NT2/D1 (cell line): ENCODE data around the gene FBXL17.

ENCODE experiments used
- DNase-seq: peaks from one replicate; pipeline ENCODE4 v3.0.0-alpha.2; 2011; ENCODE audit warnings: low read depth, low spot score
- H3K27me3 ChIP-seq: 2 replicates; pipeline ENCODE4 v1.6.0; 2011; ENCODE audit warnings: mild to moderate bottlenecking; ENCODE audit not compliant: insufficient read length, insufficient read depth
- H3K36me3 ChIP-seq: 2 replicates; pipeline ENCODE4 v1.6.1; 2011; ENCODE audit warnings: mild to moderate bottlenecking, low read length, mixed read lengths; ENCODE audit not compliant: insufficient read depth, insufficient read length
- H3K4me1 ChIP-seq: 2 replicates; pipeline ENCODE4 v1.5.1; 2011; ENCODE audit not compliant: insufficient read depth, insufficient read length
- H3K4me3 ChIP-seq: 2 replicates; pipeline ENCODE4 v1.5.1; 2011; ENCODE audit warnings: low read depth; ENCODE audit not compliant: insufficient read length
- H3K9ac ChIP-seq: 2 replicates; pipeline ENCODE4 v1.6.0; 2011; ENCODE audit warnings: low read depth; ENCODE audit not compliant: insufficient read length
- H3K9me3 ChIP-seq: 2 replicates; pipeline ENCODE4 v1.5.1; 2011; ENCODE audit warnings: mild to moderate bottlenecking, low read length; ENCODE audit not compliant: insufficient read depth
- SUZ12 ChIP-seq: IDR thresholded peaks from 2 replicates; pipeline ENCODE4 v1.6.1; 2011; ENCODE audit not compliant: insufficient read length, insufficient read depth; ENCODE audit errors: extremely low read depth
- YY1 ChIP-seq: IDR thresholded peaks from 2 replicates; pipeline ENCODE4 v1.6.1; 2011; ENCODE audit not compliant: insufficient read length, insufficient read depth
- ZNF274 ChIP-seq: IDR thresholded peaks from 2 replicates; pipeline ENCODE4 v1.6.1; 2011; ENCODE audit warnings: mild to moderate bottlenecking, low read depth, low read length

FBXL17 gene

DNA sequence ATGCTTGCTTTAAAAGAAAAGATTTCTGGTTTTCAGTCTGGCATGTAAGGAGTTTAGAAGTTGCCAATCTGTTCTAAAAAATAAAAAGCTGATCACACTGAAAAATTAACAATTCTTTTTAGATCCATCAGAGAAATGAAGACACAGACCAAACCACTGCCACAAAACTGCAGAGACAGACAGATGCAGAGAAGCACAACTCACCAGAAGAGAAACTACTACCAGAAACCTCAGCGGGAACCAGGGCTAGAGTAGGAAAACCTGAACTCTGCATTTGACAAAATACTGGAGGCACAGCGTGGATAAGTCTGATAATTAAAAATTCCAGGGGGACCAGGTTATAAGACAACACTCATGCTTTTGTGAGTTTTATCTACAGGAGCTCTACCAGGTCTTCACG, 28.8 kb downstream of the FBXL17 start:
- no peaks in the 10 kb centered on the region for H3K36me3 ChIP-seq

DNA sequence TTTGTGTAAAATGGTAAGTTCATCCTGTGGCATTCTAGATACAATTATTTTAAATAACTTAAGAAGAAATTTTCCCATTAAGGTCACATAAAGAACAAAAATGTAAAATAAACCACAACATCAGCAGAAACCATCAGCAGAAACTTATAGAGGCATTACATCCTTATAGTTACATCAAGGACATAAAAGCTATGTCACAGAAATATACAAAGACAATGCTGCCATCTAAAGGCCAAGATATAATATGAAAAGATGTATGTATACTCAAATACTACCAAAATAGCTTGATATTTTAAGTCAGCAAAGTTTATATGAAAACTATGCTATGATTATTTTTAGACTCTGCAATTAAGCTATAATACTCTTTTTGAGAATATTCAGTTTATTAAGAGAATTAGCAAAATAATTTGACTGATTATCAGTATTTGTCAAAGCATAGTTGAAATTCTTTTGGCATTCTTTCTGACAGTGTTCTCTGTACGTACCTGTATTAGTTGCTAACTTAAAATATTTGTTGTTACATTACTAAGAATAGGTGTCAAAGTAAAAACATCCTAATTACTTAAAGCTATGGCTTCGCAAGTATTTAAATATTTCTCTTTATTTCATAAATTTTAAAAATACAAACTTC, 36.2 kb downstream of the FBXL17 start:
- DNase-seq: no peak
- Histone ChIP-seq H3K4me1 (no peaks in the 10 kb centered on the region), H3K4me3 (no peak overlapping the region), H3K27me3 (no peaks in the 10 kb centered on the region), H3K9me3 (no peaks in the 10 kb centered on the region), H3K36me3 (no peaks in the 10 kb centered on the region), H3K9ac (no peak overlapping the region)
- TF ChIP-seq YY1 (no peak), SUZ12 (no peak), ZNF274 (no peak)

More for the DNA sequence above, 28.8 kb downstream of the FBXL17 start:
- no peak overlapping the region for H3K4me3 ChIP-seq
- H3K9me3 ChIP-seq: no peaks in the 10 kb centered on the region
- H3K27me3 ChIP-seq: no peaks in the 10 kb centered on the region
- TF ChIP-seq YY1 (no peak), ZNF274 (no peak), SUZ12 (no peak)
- no peaks in the 10 kb centered on the region for H3K4me1 ChIP-seq
- H3K9ac ChIP-seq: no peak overlapping the region
- DNase-seq: no peak

DNA sequence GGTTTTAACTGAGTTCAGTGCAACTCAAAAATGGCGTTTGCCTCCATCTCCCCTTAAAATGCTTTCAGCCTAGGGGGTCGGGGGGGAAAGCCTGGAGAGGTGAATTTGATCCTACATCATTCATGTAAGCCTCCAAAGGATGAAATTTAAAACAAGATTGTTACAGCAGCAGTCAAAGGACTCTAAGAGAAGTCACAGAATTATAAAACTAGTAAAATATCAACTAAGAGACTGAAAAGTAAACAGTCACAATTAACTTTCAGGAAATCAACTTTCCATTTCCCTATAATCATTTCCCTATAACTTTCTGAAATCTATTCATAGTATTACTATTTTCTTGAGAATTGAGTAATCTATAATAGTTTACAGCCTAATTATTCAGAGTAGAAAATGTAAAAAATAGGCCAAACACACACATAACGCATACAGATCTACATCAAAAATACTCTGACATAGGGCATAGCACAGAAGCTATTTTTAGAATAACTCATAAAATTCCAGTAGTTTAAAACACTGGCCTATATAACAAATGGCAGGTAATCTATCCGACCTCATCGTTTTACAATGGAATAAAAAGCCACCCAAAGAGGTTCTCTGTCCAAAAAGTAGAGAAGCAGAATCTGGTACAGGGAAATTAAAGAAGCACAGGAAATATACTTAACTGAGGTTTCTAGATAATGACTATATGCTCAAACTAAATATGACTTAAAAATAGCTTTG, 37.6 kb downstream of the FBXL17 start:
- no peaks in the 10 kb centered on the region for H3K9me3 ChIP-seq
- H3K36me3 ChIP-seq: no peaks in the 10 kb centered on the region
- no peak for TF ChIP-seq YY1
- no peak for TF ChIP-seq SUZ12
- no peak for TF ChIP-seq ZNF274
- no peak overlapping the region for H3K4me3 ChIP-seq
- no peak for DNase-seq
- H3K27me3 ChIP-seq: no peaks in the 10 kb centered on the region
- no peak overlapping the region for H3K9ac ChIP-seq
- H3K4me1 ChIP-seq: no peaks in the 10 kb centered on the region

DNA sequence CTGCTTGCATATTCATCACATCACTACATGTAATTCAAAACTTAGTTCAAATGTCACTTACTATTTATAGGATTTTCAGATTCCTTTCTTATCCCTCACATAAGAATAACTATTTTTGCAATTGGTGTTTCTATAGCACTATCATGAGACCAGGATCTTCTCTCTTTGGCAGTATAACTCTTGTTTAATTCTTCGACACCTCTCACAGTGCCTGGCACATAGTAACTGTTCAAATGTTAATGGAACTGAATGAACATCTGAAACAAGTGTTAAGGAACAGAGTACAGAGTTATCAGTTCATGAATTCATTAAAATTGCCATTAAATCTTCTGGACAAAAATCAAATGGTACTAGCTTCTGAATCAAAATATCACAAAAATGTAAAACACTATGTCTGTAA, 40.0 kb downstream of the FBXL17 start:
- no peak for TF ChIP-seq SUZ12
- TF ChIP-seq YY1: no peak
- TF ChIP-seq ZNF274: no peak
- no peaks in the 10 kb centered on the region for H3K9me3 ChIP-seq
- no peak overlapping the region for H3K4me3 ChIP-seq
- no peaks in the 10 kb centered on the region for H3K4me1 ChIP-seq
- H3K36me3 ChIP-seq: no peaks in the 10 kb centered on the region
- DNase-seq: no peak
- H3K9ac ChIP-seq: no peak overlapping the region
- no peaks in the 10 kb centered on the region for H3K27me3 ChIP-seq

DNA sequence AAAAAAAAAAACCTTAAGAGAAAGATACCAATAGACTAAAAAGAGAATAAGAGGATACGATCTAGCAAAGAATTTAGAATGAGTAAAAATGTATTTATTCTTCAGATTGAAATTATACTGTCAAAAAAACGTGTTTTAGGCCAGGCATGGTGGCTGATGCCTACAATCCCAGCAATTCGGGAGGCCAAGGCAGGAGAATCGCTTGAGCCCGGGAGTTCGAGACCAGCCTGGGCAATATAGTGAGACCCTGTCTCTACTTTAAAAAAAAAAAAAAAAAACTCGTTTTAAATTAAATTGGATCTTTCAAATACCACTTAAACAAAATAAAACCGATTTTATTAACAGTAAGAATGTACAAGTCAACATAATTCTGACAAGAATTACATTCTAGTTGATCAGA, 41.8 kb downstream of the FBXL17 start:
- Histone ChIP-seq H3K4me3 (no peak overlapping the region), H3K9me3 (no peaks in the 10 kb centered on the region), H3K27me3 (no peaks in the 10 kb centered on the region), H3K36me3 (no peaks in the 10 kb centered on the region), H3K4me1 (no peaks in the 10 kb centered on the region), H3K9ac (no peak overlapping the region)
- TF ChIP-seq ZNF274 (no peak), SUZ12 (no peak), YY1 (no peak)
- DNase-seq: no peak

DNA sequence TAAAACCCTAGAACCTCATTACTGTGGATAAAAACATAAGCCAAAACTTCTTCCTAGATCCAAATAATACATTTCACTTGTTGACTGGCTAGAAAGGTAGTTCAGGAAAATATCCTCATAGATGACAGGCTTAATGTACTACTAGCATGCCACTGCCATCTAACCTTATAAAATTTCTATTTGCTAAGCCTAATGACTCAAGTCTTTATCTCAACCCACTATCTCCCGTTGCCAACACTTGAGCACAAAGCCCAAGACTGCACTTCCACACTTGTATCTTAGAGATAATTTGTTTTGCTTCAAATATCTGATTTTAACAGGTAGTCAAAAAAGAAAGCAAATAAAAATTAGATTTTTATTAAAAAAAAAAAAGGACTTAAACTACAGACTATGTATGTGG, 42.7 kb downstream of the FBXL17 start:
- no peak for TF ChIP-seq SUZ12

DNA sequence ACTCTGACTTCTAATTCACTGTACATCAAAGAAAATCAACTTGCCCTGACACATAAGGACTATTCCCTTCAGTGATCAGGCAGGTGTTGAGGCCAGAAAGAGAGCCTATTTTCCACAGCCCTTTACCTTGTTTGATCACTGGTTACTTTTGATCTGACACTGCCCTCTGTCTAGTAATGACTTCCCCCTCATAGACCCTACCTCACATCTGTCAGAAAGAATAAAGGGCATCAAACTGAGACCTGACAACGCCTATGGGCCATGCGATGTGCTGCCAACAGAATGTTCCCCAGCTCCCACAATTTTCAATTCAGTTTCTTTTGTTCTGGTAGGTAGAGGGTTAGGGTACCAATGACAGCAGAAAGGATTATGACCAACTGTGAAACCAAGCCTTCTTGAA, 47.7 kb downstream of the FBXL17 start:
- H3K9ac ChIP-seq: no peak overlapping the region
- no peaks in the 10 kb centered on the region for H3K4me1 ChIP-seq
- H3K27me3 ChIP-seq: no peaks in the 10 kb centered on the region
- DNase-seq: no peak
- TF ChIP-seq ZNF274 (no peak), YY1 (no peak), SUZ12 (no peak)
- H3K36me3 ChIP-seq: no peaks in the 10 kb centered on the region
- no peaks in the 10 kb centered on the region for H3K9me3 ChIP-seq
- H3K4me3 ChIP-seq: no peak overlapping the region

More for the DNA sequence above, 42.7 kb downstream of the FBXL17 start:
- Histone ChIP-seq H3K27me3 (no peaks in the 10 kb centered on the region), H3K4me3 (no peak overlapping the region), H3K4me1 (no peaks in the 10 kb centered on the region), H3K9me3 (no peaks in the 10 kb centered on the region), H3K36me3 (no peaks in the 10 kb centered on the region), H3K9ac (no peak overlapping the region)
- no peak for DNase-seq

DNA sequence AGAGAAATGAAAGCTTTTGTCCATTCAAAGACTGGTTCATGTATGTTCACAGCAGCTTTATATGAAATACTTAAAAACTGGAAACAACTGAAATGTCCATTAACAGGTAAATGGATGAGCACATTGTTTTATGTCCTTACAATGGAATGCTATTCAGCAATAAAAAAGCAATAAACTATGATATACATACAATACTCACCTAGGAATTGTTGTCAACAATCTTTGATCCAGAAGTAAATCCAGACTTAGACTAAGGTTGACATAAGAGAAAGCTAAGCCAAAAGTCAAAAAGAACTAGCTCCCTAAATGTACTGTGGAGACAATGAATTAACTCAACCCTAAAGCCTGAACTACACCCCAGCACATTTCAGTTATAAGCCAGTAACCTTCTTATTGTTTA, 54.9 kb downstream of the FBXL17 start:
- Histone ChIP-seq H3K36me3 (no peaks in the 10 kb centered on the region), H3K9me3 (no peaks in the 10 kb centered on the region), H3K4me1 (no peaks in the 10 kb centered on the region), H3K4me3 (no peak overlapping the region), H3K9ac (no peak overlapping the region), H3K27me3 (no peaks in the 10 kb centered on the region)
- no peak for DNase-seq
- TF ChIP-seq SUZ12 (no peak), ZNF274 (no peak), YY1 (no peak)
